Chondrocyte (in vitro differentiated cells): ENCODE measurements around the gene KDM4B. TPM values are rescaled to one million over a fixed set of nuclear protein-coding genes. Genes with fewer than 3 reads are reported as not detected.
A peak's percentile ranks its signal among the peaks of the same experiment; 100 is the strongest.

Source experiments
- DNase-seq: peaks from one replicate; pipeline ENCODE4 v3.0.0; 2021; ENCODE audit warnings: mixed read lengths, low spot score
- H3K27ac Mint-ChIP-seq: one replicate; pipeline ENCODE4 v1.8.0; 2021; ENCODE audit warnings: mild to moderate bottlenecking, moderate library complexity, mixed read lengths; ENCODE audit not compliant: unreplicated experiment
- H3K27me3 Mint-ChIP-seq: 2 replicates; pipeline ENCODE4 v1.8.0; 2021; ENCODE audit warnings: low read depth, mixed read lengths
- H3K36me3 Mint-ChIP-seq: 2 replicates; pipeline ENCODE4 v1.8.0; 2021; ENCODE audit warnings: low read depth, mixed read lengths
- H3K4me1 Mint-ChIP-seq: 2 replicates; pipeline ENCODE4 v1.8.0; 2021; ENCODE audit warnings: low read depth, mild to moderate bottlenecking, mixed read lengths
- H3K4me3 Mint-ChIP-seq: one replicate; pipeline ENCODE4 v1.8.0; 2021; ENCODE audit warnings: mild to moderate bottlenecking, moderate library complexity, mixed read lengths; ENCODE audit not compliant: unreplicated experiment
- H3K9me3 Mint-ChIP-seq: 2 replicates; pipeline ENCODE4 v1.8.0; 2021; ENCODE audit warnings: low read depth, mixed read lengths
- total RNA-seq: library from RNA; stranded (reverse); gene quantifications from 3 replicates; pipeline ENCODE4 v1.2.1, GENCODE V29; 2021
- TF ChIP-seq, protein P1 (sequence below): fragments of 200-600 bp; sonication (generic); IDR thresholded peaks from 2 replicates; pipeline ENCODE4 v1.5.0; 2021; ENCODE audit warnings: antibody characterized with exemption, mild to moderate bottlenecking, moderate library complexity

KDM4B gene
- total RNA-seq, 1 donor from 2014 or later: 52.2 TPM

DNA sequence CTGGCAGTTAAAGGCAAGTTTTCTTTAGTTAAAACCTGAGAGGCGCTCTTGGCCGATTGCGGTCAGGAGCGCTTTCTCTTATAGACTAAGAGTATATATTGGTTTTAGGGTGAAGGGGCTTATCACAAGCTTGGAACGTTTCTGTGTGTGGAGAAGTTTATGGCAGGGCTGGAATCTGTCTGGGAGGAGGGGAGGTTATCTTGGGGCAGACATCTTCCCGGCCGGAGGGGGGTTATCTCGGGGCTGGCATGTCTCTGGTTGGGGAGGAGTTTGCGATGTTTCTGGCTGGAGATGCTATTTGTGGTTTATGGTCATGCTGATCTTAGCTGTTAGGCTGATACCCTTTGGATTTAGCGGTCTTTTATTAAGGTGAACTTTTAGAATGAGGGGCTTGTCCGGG, 18.3 kb downstream of the KDM4B start:
- Mint-ChIP-seq H3K27me3 (no peaks in the 10 kb centered on the region), H3K36me3 (peaks cover 2% of the 10 kb centered on the region), H3K27ac (peak overlapping the region; percentile 80), H3K4me1 (peaks cover 38% of the 10 kb centered on the region), H3K9me3 (peaks cover 6% of the 10 kb centered on the region), H3K4me3 (peak overlapping the region; percentile 31)
- no peak for DNase-seq
- TF ChIP-seq, protein P1, sequence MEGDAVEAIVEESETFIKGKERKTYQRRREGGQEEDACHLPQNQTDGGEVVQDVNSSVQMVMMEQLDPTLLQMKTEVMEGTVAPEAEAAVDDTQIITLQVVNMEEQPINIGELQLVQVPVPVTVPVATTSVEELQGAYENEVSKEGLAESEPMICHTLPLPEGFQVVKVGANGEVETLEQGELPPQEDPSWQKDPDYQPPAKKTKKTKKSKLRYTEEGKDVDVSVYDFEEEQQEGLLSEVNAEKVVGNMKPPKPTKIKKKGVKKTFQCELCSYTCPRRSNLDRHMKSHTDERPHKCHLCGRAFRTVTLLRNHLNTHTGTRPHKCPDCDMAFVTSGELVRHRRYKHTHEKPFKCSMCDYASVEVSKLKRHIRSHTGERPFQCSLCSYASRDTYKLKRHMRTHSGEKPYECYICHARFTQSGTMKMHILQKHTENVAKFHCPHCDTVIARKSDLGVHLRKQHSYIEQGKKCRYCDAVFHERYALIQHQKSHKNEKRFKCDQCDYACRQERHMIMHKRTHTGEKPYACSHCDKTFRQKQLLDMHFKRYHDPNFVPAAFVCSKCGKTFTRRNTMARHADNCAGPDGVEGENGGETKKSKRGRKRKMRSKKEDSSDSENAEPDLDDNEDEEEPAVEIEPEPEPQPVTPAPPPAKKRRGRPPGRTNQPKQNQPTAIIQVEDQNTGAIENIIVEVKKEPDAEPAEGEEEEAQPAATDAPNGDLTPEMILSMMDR: no peak

DNA sequence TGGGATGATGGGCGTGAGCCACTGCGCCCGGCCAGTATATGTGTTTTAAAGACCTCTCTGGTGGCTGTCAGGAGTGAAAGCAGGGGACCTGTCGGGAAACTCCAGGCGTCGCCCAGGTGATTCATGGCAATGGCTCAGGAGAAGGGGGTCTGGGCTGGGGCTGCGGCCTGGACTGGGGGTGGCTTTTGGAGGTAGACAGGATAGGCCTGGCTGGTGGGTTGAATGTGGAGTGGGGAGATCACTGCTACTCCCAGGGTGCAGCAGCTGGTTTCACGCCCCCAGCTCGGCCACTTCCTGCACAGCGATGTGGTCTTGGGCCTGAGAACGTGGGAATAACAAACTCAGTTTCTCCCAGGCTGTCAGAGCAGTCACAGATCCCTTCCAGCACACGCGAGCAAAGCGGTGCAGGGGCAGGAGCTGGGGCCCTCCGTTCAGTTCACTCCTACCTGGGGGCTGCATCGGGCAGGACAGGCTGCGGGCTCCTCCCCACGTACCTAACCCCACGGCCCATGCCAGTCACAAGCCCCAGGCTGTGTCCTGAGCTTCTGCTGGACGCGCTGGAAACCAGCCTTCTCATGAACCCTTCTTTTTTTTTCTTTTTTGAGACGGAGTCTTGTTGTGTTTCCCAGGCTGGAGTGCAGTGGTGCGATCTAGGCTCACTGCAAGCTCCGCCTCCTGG, 18.9 kb downstream of the KDM4B start:
- H3K4me1 Mint-ChIP-seq: peaks cover 38% of the 10 kb centered on the region
- no peak overlapping the region for H3K4me3 Mint-ChIP-seq
- no peaks in the 10 kb centered on the region for H3K27me3 Mint-ChIP-seq
- peaks cover 7% of the 10 kb centered on the region for H3K9me3 Mint-ChIP-seq
- TF ChIP-seq, protein P1: no peak
- H3K36me3 Mint-ChIP-seq: peaks cover 3% of the 10 kb centered on the region
- DNase-seq: no peak
- peak overlapping the region; percentile 87 for H3K27ac Mint-ChIP-seq

DNA sequence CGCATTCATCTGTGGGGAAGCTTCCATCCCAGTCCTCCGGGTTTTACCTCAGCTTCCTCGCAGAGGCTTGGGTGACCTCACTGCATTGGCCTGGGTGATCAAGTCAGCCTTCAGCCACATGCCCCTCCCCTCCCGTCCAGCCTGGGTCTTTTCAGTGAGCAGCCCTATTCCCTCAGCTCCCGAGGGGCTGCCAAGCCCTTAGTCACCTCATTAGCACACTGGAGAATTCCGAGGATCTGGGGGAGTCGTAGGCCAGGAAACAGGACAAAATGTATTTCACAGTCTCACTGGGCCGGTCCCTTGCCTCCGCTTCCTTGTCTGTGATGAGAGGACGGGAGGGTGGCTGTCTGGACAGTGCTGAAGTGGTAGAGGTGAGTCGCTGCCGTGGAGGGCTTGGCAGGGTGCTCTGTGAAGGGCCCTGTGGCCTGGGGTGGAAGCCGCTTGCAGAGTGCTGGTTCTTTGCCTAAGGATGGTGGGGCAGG, 19.9 kb downstream of the KDM4B start:
- DNase-seq: no peak
- peaks cover 3% of the 10 kb centered on the region for H3K36me3 Mint-ChIP-seq
- H3K27me3 Mint-ChIP-seq: no peaks in the 10 kb centered on the region
- H3K4me3 Mint-ChIP-seq: no peak overlapping the region
- TF ChIP-seq, protein P1: no peak
- peaks cover 7% of the 10 kb centered on the region for H3K9me3 Mint-ChIP-seq
- peak overlapping the region; percentile 87 for H3K27ac Mint-ChIP-seq
- H3K4me1 Mint-ChIP-seq: peaks cover 38% of the 10 kb centered on the region

DNA sequence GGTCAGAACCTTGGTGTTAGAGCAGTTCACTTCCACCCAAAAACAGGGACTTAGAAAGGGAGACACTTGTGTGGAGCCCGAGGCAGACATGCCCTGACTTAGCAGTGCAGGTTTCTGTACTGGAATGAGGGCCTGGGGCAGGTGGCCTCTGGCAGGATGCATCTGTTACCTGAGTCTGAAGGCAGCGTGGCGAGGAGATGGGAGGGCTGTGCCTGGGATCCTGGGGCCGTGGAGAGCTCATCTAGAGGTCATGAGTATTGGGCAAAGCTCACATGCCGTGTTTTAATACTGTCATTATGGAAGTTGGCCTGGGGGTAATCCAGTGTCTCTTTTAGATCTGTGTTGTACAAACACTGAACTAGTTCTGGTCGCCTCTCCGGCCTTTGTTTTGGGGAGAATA, 21.4 kb downstream of the KDM4B start:
- Mint-ChIP-seq H3K36me3 (peaks cover 3% of the 10 kb centered on the region), H3K4me3 (no peak overlapping the region), H3K27ac (no peak overlapping the region), H3K4me1 (peaks cover 36% of the 10 kb centered on the region), H3K9me3 (peaks cover 7% of the 10 kb centered on the region), H3K27me3 (no peaks in the 10 kb centered on the region)
- TF ChIP-seq, protein P1: no peak
- no peak for DNase-seq

DNA sequence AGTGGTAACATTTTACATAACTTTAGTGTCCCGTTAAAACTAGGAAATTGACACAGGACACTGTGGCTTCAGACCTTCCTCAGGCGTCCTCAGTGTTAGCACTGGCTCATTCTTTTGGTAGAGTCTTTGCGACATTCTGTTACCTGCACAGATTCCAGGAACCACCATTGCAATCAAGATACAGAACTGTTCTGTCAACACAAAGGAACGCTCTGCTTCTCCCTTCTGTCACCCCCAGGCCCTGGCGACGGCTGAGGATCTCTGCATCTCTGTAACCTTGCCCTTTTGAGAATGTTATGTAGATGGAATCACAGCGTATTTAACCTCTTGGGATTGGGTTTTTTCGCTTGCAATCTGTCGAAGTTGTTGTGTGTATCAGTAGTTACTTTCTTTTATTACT, 22.6 kb downstream of the KDM4B start:
- no peak overlapping the region for H3K27ac Mint-ChIP-seq
- H3K4me3 Mint-ChIP-seq: no peak overlapping the region
- H3K36me3 Mint-ChIP-seq: peaks cover 3% of the 10 kb centered on the region

More for the DNA sequence above, 22.6 kb downstream of the KDM4B start:
- peaks cover 32% of the 10 kb centered on the region for H3K4me1 Mint-ChIP-seq
- TF ChIP-seq, protein P1: no peak
- no peaks in the 10 kb centered on the region for H3K27me3 Mint-ChIP-seq
- peaks cover 7% of the 10 kb centered on the region for H3K9me3 Mint-ChIP-seq
- DNase-seq: no peak
